HepG2 (cell line): ENCODE results near the gene DIPK1B. TPM values are rescaled to one million over a fixed set of nuclear protein-coding genes. Genes with fewer than 3 reads are reported as not detected.

ENCODE experiments used
- AKAP8 ChIP-seq: sonication (generic); formaldehyde crosslinking; IDR thresholded peaks from 2 replicates; pipeline ENCODE4 v1.5.1; 2020; ENCODE audit warnings: mild to moderate bottlenecking, missing genetic modification reagents
- ARID4A ChIP-seq: sonication (generic); formaldehyde crosslinking; IDR thresholded peaks from 2 replicates; pipeline ENCODE4 v1.5.0; 2020; ENCODE audit warnings: mild to moderate bottlenecking, missing genetic modification reagents, borderline replicate concordance
- DZIP1 ChIP-seq: sonication (generic); formaldehyde crosslinking; IDR thresholded peaks from 2 replicates; pipeline ENCODE4 v1.5.0; 2020; ENCODE audit warnings: mild to moderate bottlenecking, missing genetic modification reagents
- GABPB1 ChIP-seq: IDR thresholded peaks from 2 replicates; pipeline ENCODE4 v1.6.1; 2016; ENCODE audit warnings: mild to moderate bottlenecking, missing genetic modification reagents, moderate library complexity, missing compliant biosample characterization
- KDM1A ChIP-seq: IDR thresholded peaks from 2 replicates; pipeline ENCODE4 v1.6.1; 2016; ENCODE audit warnings: missing compliant biosample characterization
- KLF11 ChIP-seq: IDR thresholded peaks from 2 replicates; pipeline ENCODE4 v1.6.1; 2016; ENCODE audit warnings: missing compliant biosample characterization
- LBX2 ChIP-seq: sonication (generic); formaldehyde crosslinking; IDR thresholded peaks from 2 replicates; pipeline ENCODE4 v1.5.0; 2020; ENCODE audit warnings: missing genetic modification reagents, mild to moderate bottlenecking, borderline replicate concordance
- MBNL3 ChIP-seq: fragments of 250-450 bp; sonication (Bioruptor Pico); conservative IDR thresholded peaks from 2 replicates; pipeline ENCODE4 v1.8.0; 2022; ENCODE audit warnings: mild to moderate bottlenecking, inconsistent platforms
- MNT ChIP-seq: fragments of 450-650 bp; IDR thresholded peaks from 2 replicates; pipeline ENCODE4 v1.6.1; 2016
- PPARG ChIP-seq: conservative IDR thresholded peaks from 2 replicates; pipeline ENCODE4 v1.6.1; 2016; ENCODE audit warnings: missing biosample characterization, missing genetic modification reagents
- PREB ChIP-seq: sonication (generic); formaldehyde crosslinking; IDR thresholded peaks from 2 replicates; pipeline ENCODE4 v1.4.0; 2020; ENCODE audit warnings: missing genetic modification reagents
- TBX2 ChIP-seq: sonication (generic); formaldehyde crosslinking; IDR thresholded peaks from 2 replicates; pipeline ENCODE4 v1.5.0; 2020; ENCODE audit warnings: missing genetic modification reagents, mild to moderate bottlenecking, borderline replicate concordance
- ZNF275 ChIP-seq: sonication (generic); formaldehyde crosslinking; IDR thresholded peaks from 2 replicates; pipeline ENCODE4 v1.8.0; 2022; ENCODE audit warnings: missing genetic modification reagents, mild to moderate bottlenecking, inconsistent platforms, borderline replicate concordance
- ZNF547 ChIP-seq: sonication (generic); formaldehyde crosslinking; IDR thresholded peaks from 2 replicates; pipeline ENCODE4 v1.5.1; 2020; ENCODE audit warnings: mild to moderate bottlenecking, missing genetic modification reagents
- ZSCAN30 ChIP-seq: sonication (generic); formaldehyde crosslinking; IDR thresholded peaks from 2 replicates; pipeline ENCODE4 v1.5.0; 2020; ENCODE audit warnings: mild to moderate bottlenecking, missing genetic modification reagents
- ZSCAN9 ChIP-seq: IDR thresholded peaks from 2 replicates; pipeline ENCODE4 v1.6.1; 2016; ENCODE audit warnings: borderline replicate concordance
- polyA plus RNA-seq, 8 experiments: library from polyadenylated mRNA; depleted of rRNA in 3 of 8; stranded (reverse) in 7 of 8; unstranded in 1 of 8; fragments of >200 nt; fragmentation: Illumina TruSeq in 4 of 8; extraction: Trizol in 4 of 8; gene quantifications; 2 replicates each; pipeline versions ENCODE4 v1.2.1 to v1.2.3, GENCODE V29; 2011 to 2016; ENCODE audit warnings: low read depth in 4 of 8, missing spikeins in 1 of 8, mixed read lengths in 1 of 8; ENCODE audit not compliant: insufficient read depth in 1 of 8
- total RNA-seq, 5 experiments: library from RNA; depleted of rRNA; stranded (reverse); fragments of >200 nt; fragmentation: Illumina TruSeq; extraction: Trizol; gene quantifications; 2 replicates each; pipeline ENCODE4 v1.2.3, GENCODE V29; 2016; ENCODE audit warnings: low read depth in 1 of 5

Gene DIPK1B
- total and polyA plus RNA-seq, 2 of the 13 experiments (the other 11 are each of a cell fraction or from before 2014, with no cell fraction given), result 0.18 to 3.9 TPM

GRCh38 chr9:136740971-136741882 lies 28.9 kb downstream of the DIPK1B start (continued):
- no peak for TF ChIP-seq PREB (CRISPR knock-in tag)
- TF ChIP-seq KLF11 (CRISPR knock-in tag), result no peak
- TF ChIP-seq GABPB1, result peak; percentile 70
- peak; percentile 52; the same call in 1 of the 2 replicates for TF ChIP-seq ARID4A (CRISPR knock-in tag)
- TF ChIP-seq LBX2 (CRISPR knock-in tag), result 0 out of 2 replicates have a peak, but pooled peaks have one; percentile 72
- no peak for TF ChIP-seq KDM1A (CRISPR knock-in tag)
- TF ChIP-seq MNT, result peak; percentile 69
- TF ChIP-seq PPARG (CRISPR knock-in tag), result no peak
- no peak for TF ChIP-seq ZSCAN30
- TF ChIP-seq DZIP1 (CRISPR knock-in tag), result no peak
- TF ChIP-seq ZNF275 (CRISPR knock-in tag), result peak; percentile 46; the same call in 1 of the 2 replicates
- TF ChIP-seq TBX2, result peak; percentile 79; the same call in 1 of the 2 replicates
- peak; percentile 78 for TF ChIP-seq ZSCAN9 (CRISPR knock-in tag)
- no peak for TF ChIP-seq MBNL3 (CRISPR knock-in tag)
- no peak for TF ChIP-seq ZNF547 (CRISPR knock-in tag)
- TF ChIP-seq AKAP8 (CRISPR knock-in tag), result no peak
